ENCODE results near the gene RNF17. TPM values are rescaled to one million over a fixed set of nuclear protein-coding genes. Genes with fewer than 3 reads are reported as not detected.

The RNF17 gene
- total RNA-seq, 6 experiments from 2014 or later = not detected

- no peaks in the 10 kb centered on the region for H3K9me3 Mint-ChIP-seq
- no peak for TF ChIP-seq CTCF (IDR thresholded peaks at IDR 0.05)
- H3K36me3 Mint-ChIP-seq (ENCODE audit: low read depth) = peaks cover 6% of the 10 kb centered on the region; the same call in 1 of the 2 replicates
- H3K27ac Mint-ChIP-seq = no peak overlapping the region
- H3K4me3 Mint-ChIP-seq = no peak overlapping the region
- DNase-seq = no peak
- no peaks in the 10 kb centered on the region for H3K4me1 Mint-ChIP-seq (ENCODE audit: low read depth)
- no peaks in the 10 kb centered on the region for H3K27me3 Mint-ChIP-seq (ENCODE audit: insufficient read depth)
Measured at GRCh38 chr13:24893863-24894262, 129.9 kb downstream of the RNF17 start.

GRCh38 chr13:24894277-24894971, 130.5 kb downstream of the RNF17 start:
- Mint-ChIP-seq H3K27ac (no peak overlapping the region), H3K4me3 (no peak overlapping the region), H3K27me3 (ENCODE audit: insufficient read depth) (no peaks in the 10 kb centered on the region), H3K36me3 (ENCODE audit: low read depth) (peaks cover 6% of the 10 kb centered on the region; the same call in 1 of the 2 replicates), H3K4me1 (ENCODE audit: low read depth) (no peaks in the 10 kb centered on the region), H3K9me3 (no peaks in the 10 kb centered on the region)
- DNase-seq = no peak
- no peak for TF ChIP-seq CTCF (IDR thresholded peaks at IDR 0.05)

GRCh38 chr13:24894972-24895300, 131.0 kb downstream of the RNF17 start:
- no peak for DNase-seq
- H3K27me3 Mint-ChIP-seq (ENCODE audit: insufficient read depth) = no peaks in the 10 kb centered on the region
- H3K9me3 Mint-ChIP-seq = no peaks in the 10 kb centered on the region
- peaks cover 6% of the 10 kb centered on the region; the same call in 1 of the 2 replicates for H3K36me3 Mint-ChIP-seq (ENCODE audit: low read depth)
- H3K4me1 Mint-ChIP-seq (ENCODE audit: low read depth) = no peaks in the 10 kb centered on the region
- H3K4me3 Mint-ChIP-seq = no peak overlapping the region
- TF ChIP-seq CTCF (IDR thresholded peaks at IDR 0.05) = no peak
- H3K27ac Mint-ChIP-seq = no peak overlapping the region

GRCh38 chr13:24896061-24896460, 132.1 kb downstream of the RNF17 start:
- Mint-ChIP-seq H3K27me3 (ENCODE audit: insufficient read depth) (no peaks in the 10 kb centered on the region), H3K4me1 (ENCODE audit: low read depth) (no peaks in the 10 kb centered on the region), H3K4me3 (no peak overlapping the region), H3K27ac (no peak overlapping the region), H3K36me3 (ENCODE audit: low read depth) (peaks cover 6% of the 10 kb centered on the region; the same call in 1 of the 2 replicates), H3K9me3 (no peaks in the 10 kb centered on the region)
- no peak for TF ChIP-seq CTCF (IDR thresholded peaks at IDR 0.05)
- no peak for DNase-seq

- no peaks in the 10 kb centered on the region for H3K27me3 Mint-ChIP-seq (ENCODE audit: insufficient read depth)
Measured at GRCh38 chr13:24897293-24897692, 133.3 kb downstream of the RNF17 start.

More at GRCh38 chr13:24897293-24897692, 133.3 kb downstream of the RNF17 start:
- H3K4me1 Mint-ChIP-seq (ENCODE audit: low read depth) = no peaks in the 10 kb centered on the region
- H3K9me3 Mint-ChIP-seq = no peaks in the 10 kb centered on the region
- H3K36me3 Mint-ChIP-seq (ENCODE audit: low read depth) = peaks cover 6% of the 10 kb centered on the region; the same call in 1 of the 2 replicates
- no peak for DNase-seq
- H3K27ac Mint-ChIP-seq = no peak overlapping the region
- TF ChIP-seq CTCF (IDR thresholded peaks at IDR 0.05) = no peak
- H3K4me3 Mint-ChIP-seq = no peak overlapping the region
